Brain pericyte (primary cell): ENCODE data around the gene PRKCE.

Experiments
- DNase-seq: peaks from one replicate; pipeline ENCODE4 v3.0.0-alpha.2; 2012; ENCODE audit warnings: low read depth, low spot score

PRKCE gene

GRCh38 chr2:45936623-45936979 lies 285.1 kb downstream of the PRKCE start:
- no peak for DNase-seq

GRCh38 chr2:45937990-45938389 lies 286.5 kb downstream of the PRKCE start:
- no peak for DNase-seq

GRCh38 chr2:45938649-45939511 lies 287.4 kb downstream of the PRKCE start:
- DNase-seq = peak; percentile 98

- DNase-seq = no peak
Observed at GRCh38 chr2:45941531-45942236, 290.2 kb downstream of the PRKCE start.

GRCh38 chr2:45942237-45942738 lies 290.8 kb downstream of the PRKCE start:
- DNase-seq = no peak

- no peak for DNase-seq
Observed at GRCh38 chr2:45943219-45944044, 292.0 kb downstream of the PRKCE start.

- no peak for DNase-seq
Observed at GRCh38 chr2:45944074-45944473, 292.6 kb downstream of the PRKCE start.

- no peak for DNase-seq
Observed at GRCh38 chr2:45945302-45945717, 293.8 kb downstream of the PRKCE start.

GRCh38 chr2:45946023-45946422 lies 294.5 kb downstream of the PRKCE start:
- DNase-seq = no peak

- no peak for DNase-seq
Observed at GRCh38 chr2:45950606-45951005, 299.1 kb downstream of the PRKCE start.

GRCh38 chr2:45951025-45951727 lies 299.7 kb downstream of the PRKCE start:
- no peak for DNase-seq

GRCh38 chr2:45952591-45952990 lies 301.1 kb downstream of the PRKCE start:
- no peak for DNase-seq

- no peak for DNase-seq
Observed at GRCh38 chr2:45953376-45954027, 302.0 kb downstream of the PRKCE start.

GRCh38 chr2:45954233-45954850 lies 302.9 kb downstream of the PRKCE start:
- no peak for DNase-seq

GRCh38 chr2:45957533-45958227 lies 306.2 kb downstream of the PRKCE start:
- no peak for DNase-seq

GRCh38 chr2:45960057-45960863 lies 308.8 kb downstream of the PRKCE start:
- DNase-seq = no peak

- DNase-seq = no peak
Observed at GRCh38 chr2:45962177-45962921, 310.9 kb downstream of the PRKCE start.

GRCh38 chr2:45963816-45964215 lies 312.3 kb downstream of the PRKCE start:
- no peak for DNase-seq
